ENCODE results near the gene BCLAF3.

DNA sequence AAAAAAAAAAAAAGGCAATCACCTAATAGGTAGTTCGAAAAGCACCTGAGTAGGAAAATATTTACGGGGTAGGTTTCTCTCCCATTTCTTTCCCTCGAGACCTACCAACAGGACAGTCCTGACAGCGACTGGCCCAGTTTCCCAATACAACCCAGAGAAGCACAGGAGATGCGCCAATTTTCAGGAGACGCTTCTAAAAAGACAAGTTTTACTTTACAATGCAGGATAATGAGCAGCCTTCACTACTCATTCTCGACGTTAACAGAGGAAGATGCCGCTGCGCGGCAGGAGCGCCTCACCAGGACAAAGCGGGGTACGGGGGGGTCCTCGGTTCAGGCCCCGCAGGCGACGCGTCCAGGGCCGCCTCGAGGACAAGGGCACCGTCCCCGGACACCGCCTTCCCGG, 708 bp downstream of the BCLAF3 start:
- TF ChIP-seq, protein P1, sequence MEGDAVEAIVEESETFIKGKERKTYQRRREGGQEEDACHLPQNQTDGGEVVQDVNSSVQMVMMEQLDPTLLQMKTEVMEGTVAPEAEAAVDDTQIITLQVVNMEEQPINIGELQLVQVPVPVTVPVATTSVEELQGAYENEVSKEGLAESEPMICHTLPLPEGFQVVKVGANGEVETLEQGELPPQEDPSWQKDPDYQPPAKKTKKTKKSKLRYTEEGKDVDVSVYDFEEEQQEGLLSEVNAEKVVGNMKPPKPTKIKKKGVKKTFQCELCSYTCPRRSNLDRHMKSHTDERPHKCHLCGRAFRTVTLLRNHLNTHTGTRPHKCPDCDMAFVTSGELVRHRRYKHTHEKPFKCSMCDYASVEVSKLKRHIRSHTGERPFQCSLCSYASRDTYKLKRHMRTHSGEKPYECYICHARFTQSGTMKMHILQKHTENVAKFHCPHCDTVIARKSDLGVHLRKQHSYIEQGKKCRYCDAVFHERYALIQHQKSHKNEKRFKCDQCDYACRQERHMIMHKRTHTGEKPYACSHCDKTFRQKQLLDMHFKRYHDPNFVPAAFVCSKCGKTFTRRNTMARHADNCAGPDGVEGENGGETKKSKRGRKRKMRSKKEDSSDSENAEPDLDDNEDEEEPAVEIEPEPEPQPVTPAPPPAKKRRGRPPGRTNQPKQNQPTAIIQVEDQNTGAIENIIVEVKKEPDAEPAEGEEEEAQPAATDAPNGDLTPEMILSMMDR (IDR thresholded peaks at IDR 0.05): no peak
- TF ChIP-seq POLR2A (IDR thresholded peaks at IDR 0.05): no peak
